Left ventricle myocardium inferior (tissue), 1 donor: ENCODE measurements around the gene AEBP1. TPM values are rescaled to one million over a fixed set of nuclear protein-coding genes. Genes with fewer than 3 reads are reported as not detected.
"Not testable (repeated sequence)": the region's sequence is repeated elsewhere in the genome, so short reads cannot be mapped to it uniquely, and the experiment has no call there.

Source experiments
- DNase-seq: peaks from one replicate; pipeline ENCODE4 v3.0.0-alpha.2; 2020
- H3K27ac ChIP-seq: fragments of 200-600 bp; replicated peaks from 2 replicates; pipeline ENCODE4 v1.8.0; 2021
- H3K27me3 ChIP-seq: fragments of 200-600 bp; 2 replicates; pipeline ENCODE4 v1.8.0; 2021; ENCODE audit warnings: low read depth
- H3K36me3 ChIP-seq: fragments of 200-600 bp; 2 replicates; pipeline ENCODE4 v1.8.0; 2021
- H3K4me1 ChIP-seq: fragments of 200-600 bp; 2 replicates; pipeline ENCODE4 v1.8.0; 2021
- H3K4me3 ChIP-seq: fragments of 200-600 bp; 2 replicates; pipeline ENCODE4 v1.8.0; 2021; ENCODE audit warnings: mild to moderate bottlenecking, moderate library complexity
- H3K9me3 ChIP-seq: fragments of 200-600 bp; replicated peaks from 2 replicates; pipeline ENCODE4 v1.8.0; 2021
- intact Hi-C: fragments of 100-400 bp; cut with micrococcal nuclease; formaldehyde crosslinking; loops from one replicate; pipeline ENCODE4 v1.11.0; 2022
- total RNA-seq: library from RNA; stranded (reverse); fragmentation: NEBNext Ultra II Directional; extraction: Animal tissue kit (Norgen Biotek cat#: 25700); gene quantifications from one replicate; pipeline ENCODE4 v1.2.1, GENCODE V29; 2021
- TF ChIP-seq, protein P1 (sequence below): fragments of 200-600 bp; IDR thresholded peaks from 2 replicates; pipeline ENCODE4 v1.8.0; 2021; ENCODE audit warnings: antibody characterized with exemption, mild to moderate bottlenecking, borderline replicate concordance
- donor health status: DM: no; HTN: yes; CAD: no; lungs with severe emphysema.

AEBP1 gene
- total RNA-seq, 1 donor from 2014 or later, result 20.5 TPM

DNA sequence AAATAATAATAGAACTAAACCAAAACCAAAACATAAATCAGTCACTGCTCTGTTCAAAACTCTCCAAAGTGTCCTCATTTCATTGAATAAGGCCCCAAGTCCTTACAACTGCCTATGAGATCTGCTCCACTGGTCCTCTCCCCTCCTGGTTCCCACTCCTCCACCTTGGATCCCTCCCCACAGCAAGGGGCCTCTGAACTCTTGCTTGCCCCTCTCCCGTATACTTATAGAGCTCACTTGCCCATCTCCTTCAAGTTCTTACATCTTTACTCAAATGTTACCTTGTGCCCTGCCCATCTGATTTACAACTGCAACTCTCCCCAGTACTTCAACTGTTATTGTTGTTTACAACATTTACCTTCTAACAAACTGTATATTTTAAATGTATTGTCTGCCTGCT, 18.4 kb downstream of the AEBP1 start:
- TF ChIP-seq, protein P1, sequence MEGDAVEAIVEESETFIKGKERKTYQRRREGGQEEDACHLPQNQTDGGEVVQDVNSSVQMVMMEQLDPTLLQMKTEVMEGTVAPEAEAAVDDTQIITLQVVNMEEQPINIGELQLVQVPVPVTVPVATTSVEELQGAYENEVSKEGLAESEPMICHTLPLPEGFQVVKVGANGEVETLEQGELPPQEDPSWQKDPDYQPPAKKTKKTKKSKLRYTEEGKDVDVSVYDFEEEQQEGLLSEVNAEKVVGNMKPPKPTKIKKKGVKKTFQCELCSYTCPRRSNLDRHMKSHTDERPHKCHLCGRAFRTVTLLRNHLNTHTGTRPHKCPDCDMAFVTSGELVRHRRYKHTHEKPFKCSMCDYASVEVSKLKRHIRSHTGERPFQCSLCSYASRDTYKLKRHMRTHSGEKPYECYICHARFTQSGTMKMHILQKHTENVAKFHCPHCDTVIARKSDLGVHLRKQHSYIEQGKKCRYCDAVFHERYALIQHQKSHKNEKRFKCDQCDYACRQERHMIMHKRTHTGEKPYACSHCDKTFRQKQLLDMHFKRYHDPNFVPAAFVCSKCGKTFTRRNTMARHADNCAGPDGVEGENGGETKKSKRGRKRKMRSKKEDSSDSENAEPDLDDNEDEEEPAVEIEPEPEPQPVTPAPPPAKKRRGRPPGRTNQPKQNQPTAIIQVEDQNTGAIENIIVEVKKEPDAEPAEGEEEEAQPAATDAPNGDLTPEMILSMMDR, result no peak
- peaks cover 8% of the 10 kb centered on the region for H3K9me3 ChIP-seq
- peaks cover 50% of the 10 kb centered on the region for H3K4me1 ChIP-seq
- H3K27me3 ChIP-seq, result no peaks in the 10 kb centered on the region
- peaks cover 26% of the 10 kb centered on the region for H3K36me3 ChIP-seq
- DNase-seq, result no peak
- H3K27ac ChIP-seq, result peak overlapping the region; percentile 90
- peak overlapping the region; percentile 77 for H3K4me3 ChIP-seq
- intact Hi-C loops, result no loop called here

DNA sequence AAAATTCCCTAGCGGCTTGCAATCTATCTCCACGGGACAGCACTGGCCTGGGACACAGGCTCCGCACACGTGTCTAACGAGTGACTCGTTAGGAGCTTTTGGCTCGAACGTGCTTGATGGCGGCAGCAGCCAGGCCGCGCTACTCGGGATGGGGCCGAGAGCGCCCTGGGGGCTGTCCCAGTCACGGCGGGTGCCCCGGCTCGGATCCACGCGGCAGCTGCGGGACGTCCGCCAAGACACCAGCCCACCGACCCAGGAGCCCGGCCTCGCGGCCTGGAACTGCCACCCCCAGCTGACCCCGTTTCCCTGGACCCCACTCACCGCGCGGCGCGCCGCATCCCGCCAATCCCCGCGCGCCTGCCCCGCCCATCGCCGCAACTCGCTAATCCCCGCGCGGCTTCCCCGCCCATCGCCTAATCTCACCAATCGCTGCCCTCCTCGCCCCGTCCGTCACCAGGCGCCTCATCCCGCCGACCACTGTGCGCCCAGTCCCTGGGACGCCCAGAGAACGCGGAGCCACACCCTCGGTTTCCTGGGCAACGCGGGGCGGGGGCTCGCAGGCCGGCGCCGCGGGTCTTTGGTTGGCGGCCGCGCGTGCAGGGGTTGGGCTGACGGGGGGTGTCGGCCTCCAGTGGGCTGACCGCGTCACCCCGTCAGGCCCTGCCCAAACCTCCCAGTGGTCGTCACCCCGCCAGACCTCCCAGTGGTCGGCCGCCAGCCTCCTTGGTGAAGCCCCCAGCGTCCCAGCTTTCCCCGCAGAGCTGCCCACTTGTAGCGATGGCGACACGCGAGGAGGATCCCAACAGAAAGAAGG, 19.3 kb downstream of the AEBP1 start, which contains the start of gene POLD2:
TSS of gene POLD2 (minus strand) at position 359 of the 814 bp plus-strand sequence. CDS start 1,495 bp downstream, outside the sequence.
- peak within 1 kb of the TSS; percentile 90 for H3K27ac ChIP-seq

DNA sequence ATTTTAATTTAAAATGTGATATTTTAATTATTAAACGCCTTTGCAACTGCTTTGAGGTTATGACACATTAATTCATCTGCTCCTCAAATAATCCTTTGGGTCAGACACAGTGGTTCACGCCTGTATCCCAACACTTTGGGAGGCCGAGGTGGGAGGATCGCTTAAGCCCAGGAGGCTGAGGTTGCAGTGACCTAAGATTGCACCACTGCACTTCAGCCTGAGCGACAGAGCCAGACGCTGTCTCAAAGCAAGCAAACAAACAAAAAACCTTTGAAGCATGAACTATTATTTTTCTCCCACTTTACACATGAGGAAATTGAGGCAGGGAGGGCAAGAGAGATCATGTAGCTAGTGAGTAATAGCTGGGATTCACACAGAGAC, 20.7 kb downstream of the AEBP1 start:
- peaks cover 18% of the 10 kb centered on the region for H3K36me3 ChIP-seq
- no peaks in the 10 kb centered on the region for H3K27me3 ChIP-seq
- peaks cover 10% of the 10 kb centered on the region for H3K9me3 ChIP-seq
- no peak overlapping the region for H3K4me3 ChIP-seq
- H3K27ac ChIP-seq, result no peak overlapping the region
- no peak for DNase-seq
- TF ChIP-seq, protein P1, result no peak
- intact Hi-C loops, result no loop called here
- peaks cover 56% of the 10 kb centered on the region for H3K4me1 ChIP-seq

More for the DNA sequence above, 19.3 kb downstream of the AEBP1 start, which contains the start of gene POLD2:
- Histone ChIP-seq H3K27me3 (no peaks in the 10 kb centered on the region), H3K4me3 (peak within 1 kb of the TSS; percentile 77), H3K36me3 (peaks cover 18% of the 10 kb centered on the region), H3K4me1 (peaks cover 53% of the 10 kb centered on the region), H3K9me3 (peaks cover 10% of the 10 kb centered on the region)
- TF ChIP-seq, protein P1, result peak; percentile 12
- intact Hi-C loops, result no loop called here
- DNase-seq, result peak; percentile 99

DNA sequence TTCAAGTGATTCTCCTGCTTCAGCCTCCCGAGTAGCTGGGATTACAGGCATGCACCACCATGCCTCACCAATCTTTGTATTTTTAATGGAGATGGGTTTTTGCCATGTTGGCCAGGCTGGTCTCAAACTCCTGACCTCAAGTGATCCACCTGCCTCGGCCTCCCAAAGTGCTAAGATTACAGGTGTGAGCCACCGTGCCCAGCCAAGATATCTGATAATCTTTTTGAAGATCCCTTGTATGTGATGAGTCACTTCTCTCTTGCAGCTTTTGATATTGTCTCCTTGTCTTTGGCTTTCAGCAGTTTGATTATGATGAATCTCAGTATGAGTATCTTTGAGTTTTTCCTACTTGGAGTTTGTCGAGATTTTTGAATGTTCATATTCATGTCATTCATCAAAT, 22.4 kb downstream of the AEBP1 start:
- DNase-seq, intact Hi-C loops: not testable (repeated sequence)

DNA sequence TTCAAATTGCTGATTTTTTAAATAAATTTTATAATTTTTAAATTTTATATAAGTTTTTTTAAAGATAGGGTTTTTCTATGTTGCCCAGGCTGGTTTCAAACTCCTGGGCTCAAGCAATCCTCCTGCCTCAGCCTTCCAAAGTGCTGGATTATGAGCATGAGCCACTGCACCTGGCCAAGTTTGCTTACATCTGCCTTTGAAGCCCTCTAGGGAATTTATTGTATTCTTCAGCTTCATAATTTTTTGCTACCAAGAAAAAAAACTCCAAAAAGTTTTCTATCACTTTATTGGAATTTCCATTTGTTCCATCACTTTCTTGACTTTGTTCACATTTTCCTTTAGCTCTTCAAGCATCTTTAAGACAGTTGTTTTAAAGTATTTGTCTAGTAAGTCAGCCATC, 23.0 kb downstream of the AEBP1 start:
- TF ChIP-seq, protein P1, result no peak
- Histone ChIP-seq H3K27me3 (no peaks in the 10 kb centered on the region), H3K36me3 (no peaks in the 10 kb centered on the region), H3K4me1 (peaks cover 45% of the 10 kb centered on the region), H3K4me3 (no peak overlapping the region), H3K27ac (no peak overlapping the region), H3K9me3 (peaks cover 10% of the 10 kb centered on the region)
- DNase-seq, result no peak
- intact Hi-C loops, result no loop called here

More for the DNA sequence above, 22.4 kb downstream of the AEBP1 start:
- H3K36me3 ChIP-seq, H3K9me3 ChIP-seq, H3K27ac ChIP-seq, H3K4me3 ChIP-seq, H3K27me3 ChIP-seq: not testable (repeated sequence)
- H3K4me1 ChIP-seq, result peaks cover 47% of the 10 kb centered on the region
